Stimulated activated CD4-positive, alpha-beta T cell treated with anti-CD3 and anti-CD28 coated beads, Interleukin-1b, Interleukin-23, amount 100 ng/mL, for 4 hours (primary cell): ENCODE results near the gene NSDHL.
"Not testable (repeated sequence)": the region's sequence is repeated elsewhere in the genome, so short reads cannot be mapped to it uniquely, and the experiment has no call there.

Source experiments
- DNase-seq, 2 donors: peaks; one replicate each; pipeline ENCODE4 v3.0.0-alpha.2; 2020; ENCODE audit warnings: low read depth in 2 of 2

The NSDHL gene

GRCh38 chrX:152830312-152831305, at the start of gene NSDHL, which contains the start of gene CETN2:
Gene NSDHL (plus strand): TSS chrX:152831063. CDS start chrX:152846325, 15,262 bp downstream.
Gene CETN2 (minus strand): TSS chrX:152830757. CDS start chrX:152830710, 47 bp downstream.
- peak; percentile 84 to 85 for DNase-seq

- not testable (repeated sequence) for DNase-seq
Measured at GRCh38 chrX:152787062-152787461, 43.8 kb upstream of the NSDHL start.

DNA sequence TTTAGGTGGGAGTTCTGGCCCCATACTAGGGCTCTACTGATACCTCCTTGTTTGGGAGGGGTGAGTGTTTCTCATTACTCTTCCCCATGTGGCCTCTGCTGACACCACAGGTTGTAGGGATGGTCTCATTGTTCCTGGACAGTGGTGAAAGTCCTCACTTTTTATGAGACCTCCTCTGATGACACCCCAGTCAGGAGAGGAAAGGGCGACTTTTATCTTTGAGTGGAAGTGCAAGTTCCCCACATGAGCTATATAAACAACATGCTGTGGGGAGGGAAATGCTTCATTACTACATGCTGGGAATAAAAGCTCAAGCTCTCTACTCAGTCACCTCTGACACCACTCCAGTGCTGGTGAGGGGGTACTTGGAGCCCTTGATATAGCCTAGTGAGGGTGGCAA, 31.9 kb upstream of the NSDHL start:
- DNase-seq: no peak

- DNase-seq: no peak
Measured at GRCh38 chrX:152806035-152806434, 24.8 kb upstream of the NSDHL start.

GRCh38 chrX:152810403-152810802, 20.5 kb upstream of the NSDHL start:
- DNase-seq: no peak

DNA sequence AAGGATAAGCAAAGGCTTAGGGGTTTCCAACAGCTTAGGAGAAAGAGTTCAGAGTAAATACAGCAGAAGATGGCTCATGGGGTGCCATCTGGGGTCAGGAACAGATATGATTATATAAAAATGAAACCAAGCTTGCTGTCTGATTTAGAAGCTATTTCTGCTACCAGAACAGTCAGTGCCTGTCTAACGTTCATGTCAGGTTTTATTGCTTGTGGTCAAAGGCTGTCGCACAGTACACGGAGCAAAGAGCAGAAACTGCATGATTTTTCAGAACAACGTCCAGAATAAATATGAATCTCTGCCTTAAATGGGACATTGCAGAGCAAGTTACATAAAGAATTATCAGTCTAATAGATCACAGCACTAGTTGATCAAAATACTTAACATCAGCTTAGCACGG, 17.7 kb upstream of the NSDHL start:
- DNase-seq: no peak

- DNase-seq: no peak
Measured at GRCh38 chrX:152814048-152814447, 16.8 kb upstream of the NSDHL start.

- no peak for DNase-seq
Measured at GRCh38 chrX:152817078-152817764, 13.6 kb upstream of the NSDHL start.

DNA sequence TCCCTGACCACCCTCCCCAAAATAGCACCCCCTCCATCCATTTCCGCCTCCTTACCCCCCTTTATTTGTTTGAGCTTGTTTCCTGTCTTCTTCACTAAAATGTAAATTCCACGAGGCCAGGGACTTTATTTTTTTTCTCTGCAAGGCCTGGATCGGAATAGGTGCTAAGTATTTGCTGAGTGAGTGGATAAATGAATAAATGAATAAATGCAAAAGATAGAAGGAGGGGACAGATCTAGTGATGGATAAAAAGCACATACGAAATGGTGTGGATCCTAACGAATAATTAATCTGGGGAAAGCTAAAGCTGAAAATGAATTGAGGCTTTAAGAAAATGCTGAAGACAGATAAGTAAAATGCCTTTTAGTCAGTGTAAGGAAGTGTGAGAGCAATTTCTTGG, 12.5 kb upstream of the NSDHL start:
- DNase-seq: no peak

DNA sequence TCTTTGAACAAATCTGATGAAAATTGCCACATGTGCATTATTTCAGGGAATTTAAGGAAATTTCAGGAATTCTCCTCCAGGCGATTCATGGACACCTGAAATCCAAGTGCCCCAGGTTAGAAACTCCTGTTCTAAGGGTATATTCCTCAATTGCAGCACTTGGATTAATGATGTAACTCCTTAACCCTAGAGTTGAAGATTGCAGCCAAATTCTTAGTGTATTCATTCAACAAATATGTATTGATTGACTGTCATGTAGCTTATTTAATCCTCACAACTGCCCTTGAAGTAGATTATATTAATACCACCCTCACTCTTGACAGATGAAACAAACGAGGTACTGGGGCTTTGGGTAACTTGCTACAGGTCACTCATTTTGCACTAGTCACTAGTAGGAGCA, 11.6 kb upstream of the NSDHL start:
- DNase-seq: no peak

GRCh38 chrX:152819732-152820131, 11.1 kb upstream of the NSDHL start:
- DNase-seq: no peak

DNA sequence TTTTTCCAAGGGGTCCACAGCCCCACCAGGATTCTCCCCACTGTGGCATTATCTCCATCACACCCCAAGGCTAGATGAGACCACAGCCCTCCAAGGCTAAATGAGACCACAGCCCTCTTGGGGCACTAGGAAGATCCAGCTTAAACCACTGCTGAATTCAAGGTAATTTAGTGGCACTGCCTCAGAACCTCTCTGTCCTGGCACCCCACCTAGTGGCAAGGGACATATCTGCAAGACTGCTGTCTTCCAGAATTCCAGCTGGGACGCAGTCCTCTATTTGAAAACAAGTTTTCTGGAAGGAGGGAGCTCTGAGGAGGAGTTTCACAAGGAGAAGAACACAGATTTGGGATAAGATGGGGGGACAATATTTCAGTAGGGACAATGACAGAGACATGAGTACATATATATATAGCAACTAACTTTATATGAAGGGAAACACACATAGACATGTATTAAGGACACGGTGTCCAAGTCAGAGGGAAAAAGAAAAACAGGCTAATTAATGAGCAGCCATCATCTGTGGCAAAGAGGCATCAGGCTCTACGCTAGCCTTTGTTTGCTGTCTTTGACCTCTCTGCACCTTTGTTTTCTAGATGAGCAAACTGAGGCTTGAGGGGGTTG, 9.6 kb upstream of the NSDHL start:
- DNase-seq: no peak

GRCh38 chrX:152822383-152823086, 8.3 kb upstream of the NSDHL start:
- no peak for DNase-seq

GRCh38 chrX:152823657-152824056, 7.2 kb upstream of the NSDHL start:
- no peak for DNase-seq

- no peak for DNase-seq
Measured at GRCh38 chrX:152824841-152825374, 6.0 kb upstream of the NSDHL start.

GRCh38 chrX:152831391-152831790, 528 bp downstream of the NSDHL start:
- DNase-seq: no peak

GRCh38 chrX:152832520-152832919, 1.7 kb downstream of the NSDHL start:
- no peak for DNase-seq

GRCh38 chrX:152833378-152833777, 2.5 kb downstream of the NSDHL start:
- DNase-seq: no peak

GRCh38 chrX:152835470-152835869, 4.6 kb downstream of the NSDHL start:
- DNase-seq: not testable (repeated sequence)

- no peak for DNase-seq
Measured at GRCh38 chrX:152842772-152843338, 12.0 kb downstream of the NSDHL start.

DNA sequence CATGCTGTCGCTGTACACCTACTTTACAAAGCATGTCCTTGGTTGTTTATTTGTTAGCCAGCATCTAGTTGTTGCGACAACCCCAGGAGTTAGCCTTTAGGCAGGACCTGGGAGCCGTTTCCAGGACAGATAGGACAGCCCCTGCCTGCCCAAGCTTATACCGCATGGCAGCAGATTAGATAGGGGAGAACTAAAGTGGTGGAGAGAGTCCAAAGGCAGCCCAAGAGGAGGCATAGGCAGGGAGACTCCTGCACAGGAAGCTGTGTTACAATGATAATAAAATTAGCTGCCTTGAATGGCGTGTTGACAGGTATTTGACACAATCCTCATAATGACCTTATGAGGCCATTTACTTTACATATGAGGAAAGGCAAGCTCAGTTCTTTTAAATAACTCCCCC, 13.0 kb downstream of the NSDHL start:
- no peak for DNase-seq
